ENCODE results near the gene TRERF1. TPM values are rescaled to one million over a fixed set of nuclear protein-coding genes. Genes with fewer than 3 reads are reported as not detected.

The TRERF1 gene
- total and polyA plus RNA-seq, 2 of the 8 experiments (the other 6 are each of a cell fraction or from before 2014, with no cell fraction given), result 10.8 to 21.5 TPM

DNA sequence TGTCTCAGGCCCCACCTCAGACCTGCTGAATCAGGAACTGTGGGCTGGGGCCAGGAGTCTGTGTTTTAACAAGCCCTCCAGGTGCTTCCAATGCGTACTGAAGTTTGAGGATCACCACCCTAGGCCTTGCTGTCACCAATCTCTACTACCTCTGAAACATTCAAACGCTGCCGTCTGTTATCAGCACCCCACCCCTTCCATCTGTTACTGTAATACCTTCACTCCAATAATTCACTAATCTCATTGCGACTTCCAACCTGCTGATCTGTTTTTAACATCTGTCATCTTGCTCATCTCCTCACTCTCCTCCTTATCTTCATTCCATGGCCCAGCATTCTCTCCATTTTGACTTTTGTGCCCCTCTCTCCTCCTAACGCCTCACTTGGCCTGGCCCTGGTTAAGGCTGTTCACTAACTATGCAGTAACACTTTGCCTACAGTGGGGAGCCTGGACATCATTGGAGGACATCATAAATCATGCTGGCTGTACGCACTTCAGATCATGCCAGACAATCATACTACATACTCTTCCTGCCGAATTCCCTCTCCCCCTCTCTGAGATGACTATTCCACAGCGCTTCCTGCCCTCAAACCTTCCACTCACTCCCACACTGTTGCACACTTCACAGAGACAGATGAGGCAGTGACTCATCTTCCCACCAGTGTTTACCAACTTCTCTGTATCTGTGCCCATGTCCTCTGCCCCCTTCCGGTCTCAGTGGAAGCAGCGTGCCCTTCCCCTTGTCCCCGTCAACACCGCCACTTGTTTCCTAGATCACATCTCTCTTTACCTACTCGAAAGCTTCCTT lies 254.0 kb downstream of the TRERF1 start:
- no peaks in the 10 kb centered on the region for H4K20me1 ChIP-seq (replicated peaks in 1 of 2; ENCODE audit: control insufficient read depth in 1 of 2, insufficient read depth in 2 of 2, low read length in 2 of 2)
- DNase-seq (ENCODE audit: low read depth in 1 of 2, low spot score in 2 of 2) (no peak), FAIRE-seq (no peak)
- H3K79me2 ChIP-seq (ENCODE audit: control insufficient read depth in 1 of 2, insufficient read depth in 2 of 2, low read length in 2 of 2), result no peaks in the 10 kb centered on the region
- H3K79me1 ChIP-seq (ENCODE audit: low read depth, low read length), result no peaks in the 10 kb centered on the region
- H3K23ac ChIP-seq (ENCODE audit: insufficient read length), result no peak overlapping the region
- no peak overlapping the region for H2AFZ ChIP-seq (ENCODE audit: low read length)
- CTCF ChIA-PET (ENCODE audit: partially characterized antibody), result no interaction called here
- no peak overlapping the region for H2BK5ac ChIP-seq (ENCODE audit: low read depth, low read length)
- no peak overlapping the region for H3K27ac ChIP-seq (ENCODE audit: low read depth, low read length)
- no peak overlapping the region for H2BK20ac ChIP-seq (ENCODE audit: low read length)
- H2BK12ac ChIP-seq (ENCODE audit: low read depth, low read length), result no peak overlapping the region
- no peak overlapping the region for H2BK15ac ChIP-seq (ENCODE audit: low read length)
- POLR2A ChIA-PET (ENCODE audit: partially characterized antibody), result interaction anchor here (1.3 kb wide), 1 partner anchor 14 kb away, joined by 3 read pairs; no protein-coding TSS in a partner anchor
- no peak overlapping the region for H3K56ac ChIP-seq (replicated peaks; ENCODE audit: insufficient read length, low read depth, low read length)
- no peak overlapping the region for H4K8ac ChIP-seq (ENCODE audit: extremely low read depth, insufficient read depth, low read length)
- no peak overlapping the region for H4K91ac ChIP-seq (replicated peaks; ENCODE audit: insufficient read length, low read length)
- H3K4ac ChIP-seq (replicated peaks; ENCODE audit: insufficient read length, low read depth, low read length), result no peak overlapping the region
- no peak overlapping the region for H3K14ac ChIP-seq (ENCODE audit: insufficient read length)
- H3K4me1 ChIP-seq (replicated peaks in 1 of 4; ENCODE audit: control insufficient read depth in 3 of 4, insufficient read depth in 4 of 4, low read length in 3 of 4), result peaks cover 0 to 4% (median 2%) of the 10 kb centered on the region in 4 experiments; a peak in 5 of 7 replicates
- no peak overlapping the region for H2BK120ac ChIP-seq (replicated peaks; ENCODE audit: low read depth, low read length)
- H3K36me3 ChIP-seq (ENCODE audit: control insufficient read depth in 2 of 4, insufficient read depth in 4 of 4, low read length in 3 of 4), result no peaks in the 10 kb centered on the region
- H3K4me2 ChIP-seq (ENCODE audit: insufficient read depth in 1 of 2, low read depth in 2 of 2, low read length in 2 of 2), result no peak overlapping the region
- no peaks in the 10 kb centered on the region for H3K9me3 ChIP-seq (ENCODE audit: insufficient read depth in 2 of 2, low read depth in 1 of 2, low read length in 1 of 2)
- WGBS, 2 experiments (ENCODE audit: extremely low coverage in 1 of 2, insufficient coverage in 1 of 2, insufficient read length in 1 of 2, insufficient replicate concordance in 2 of 2, low coverage in 1 of 2, low lambda C conversion rate in 2 of 2, missing lambda C conversion rate in 1 of 2), result 80% methylated on average over 13 of the region's 13 CpGs; no CpG with 5 or more reads in 1 of the 2 experiments
- H3K23me2 ChIP-seq (ENCODE audit: low read depth, low read length), result 0 out of 2 replicates have a peak, but pooled peaks cover 3% of the 10 kb centered on the region
- no peak overlapping the region for H2AK5ac ChIP-seq (ENCODE audit: low read depth, low read length)
- no peak overlapping the region for H3K9ac ChIP-seq (replicated peaks in 1 of 4; ENCODE audit: extremely low read depth in 1 of 4, low read depth in 3 of 4, low read length in 3 of 4)
- H3K4me3 ChIP-seq (ENCODE audit: extremely low read depth in 1 of 4, insufficient read depth in 2 of 4, low read depth in 3 of 4, low read length in 4 of 4), result no peak overlapping the region
- H3K27me3 ChIP-seq (replicated peaks in 1 of 4; ENCODE audit: control insufficient read depth in 3 of 4, extremely low read depth in 1 of 4, insufficient read depth in 3 of 4, low read length in 3 of 4), result peaks cover 0 to 3% (median 0%) of the 10 kb centered on the region in 4 experiments; a peak in 1 of 7 replicates
- no peak overlapping the region for H4K5ac ChIP-seq (ENCODE audit: insufficient read length, low read depth, low read length)
- H3K18ac ChIP-seq (ENCODE audit: extremely low read depth, low read length), result no peak overlapping the region
- no peak for TF ChIP-seq SIRT6 (IDR thresholded peaks at IDR 0.05; ENCODE audit: low read length)
- TF ChIP-seq CBX5 (IDR thresholded peaks at IDR 0.05; ENCODE audit: low read depth, low read length), result no peak
- no peak for TF ChIP-seq TAF7 (optimal IDR thresholded peaks at IDR 0.05; ENCODE audit: borderline replicate concordance, low read depth, low read length)
- no peak for TF ChIP-seq SIN3A (conservative IDR thresholded peaks at IDR 0.05 in 1 of 2, IDR thresholded peaks at IDR 0.05 in 1 of 2; ENCODE audit: low read depth in 1 of 2, low read length in 2 of 2)
- no peak for TF ChIP-seq TAF1 (IDR thresholded peaks at IDR 0.05; ENCODE audit: low read depth, low read length)
- no peak for TF ChIP-seq POLR2A (IDR thresholded peaks at IDR 0.05; ENCODE audit: control extremely low read depth in 1 of 2, low read depth in 2 of 2, low read length in 2 of 2)

Data from H1 (cell line).